Muscle of arm (tissue), 14 donors: ENCODE measurements around the gene OPRL1. TPM values are rescaled to one million over a fixed set of nuclear protein-coding genes. Genes with fewer than 3 reads are reported as not detected.

Experiments used
- DNase-seq: peaks from one replicate; pipeline ENCODE4 v3.0.0-alpha.2; 2013
- long read RNA-seq, 11 donors: transcript quantifications; one replicate each; lab custom pipeline, GENCODE V29; 2026
- polyA plus RNA-seq, 12 donors: library from polyadenylated mRNA; unstranded; fragments of 120-200 nt; gene quantifications; one replicate each; pipeline ENCODE4 v1.2.1, GENCODE V29; 2013; ENCODE audit not compliant: insufficient read length in 12 of 12

The OPRL1 gene
- polyA plus RNA-seq, result 1 to 10 TPM in 5 of 12 donors, under 1 TPM in 5, not detected in 2; 0.82 to 1.5 (median 1.0) TPM
- long read RNA-seq, donor 1, result 0 reads
- long read RNA-seq, donor 2, result 0 reads
- long read RNA-seq, donor 3, result 0 reads
- long read RNA-seq, donor 4, result 0 reads
- long read RNA-seq, donor 5, result 0 reads
- long read RNA-seq, donor 6, result 0 reads
- long read RNA-seq, donor 7, partial matches to known transcripts, result 0 of 1 reads
- long read RNA-seq, donor 7, other reads (novel, unspliced or antisense), result 0 of 1 reads
- long read RNA-seq, donor 8, partial matches to known transcripts, result 0 of 1 reads
- long read RNA-seq, donor 8, other reads (novel, unspliced or antisense), result 0 of 1 reads
- long read RNA-seq, donor 9, partial matches to known transcripts, result 0 of 2 reads
- long read RNA-seq, donor 9, other reads (novel, unspliced or antisense), result 0 of 2 reads
- long read RNA-seq, donor 10, result 0 reads
- long read RNA-seq, donor 11, result 0 reads

DNA sequence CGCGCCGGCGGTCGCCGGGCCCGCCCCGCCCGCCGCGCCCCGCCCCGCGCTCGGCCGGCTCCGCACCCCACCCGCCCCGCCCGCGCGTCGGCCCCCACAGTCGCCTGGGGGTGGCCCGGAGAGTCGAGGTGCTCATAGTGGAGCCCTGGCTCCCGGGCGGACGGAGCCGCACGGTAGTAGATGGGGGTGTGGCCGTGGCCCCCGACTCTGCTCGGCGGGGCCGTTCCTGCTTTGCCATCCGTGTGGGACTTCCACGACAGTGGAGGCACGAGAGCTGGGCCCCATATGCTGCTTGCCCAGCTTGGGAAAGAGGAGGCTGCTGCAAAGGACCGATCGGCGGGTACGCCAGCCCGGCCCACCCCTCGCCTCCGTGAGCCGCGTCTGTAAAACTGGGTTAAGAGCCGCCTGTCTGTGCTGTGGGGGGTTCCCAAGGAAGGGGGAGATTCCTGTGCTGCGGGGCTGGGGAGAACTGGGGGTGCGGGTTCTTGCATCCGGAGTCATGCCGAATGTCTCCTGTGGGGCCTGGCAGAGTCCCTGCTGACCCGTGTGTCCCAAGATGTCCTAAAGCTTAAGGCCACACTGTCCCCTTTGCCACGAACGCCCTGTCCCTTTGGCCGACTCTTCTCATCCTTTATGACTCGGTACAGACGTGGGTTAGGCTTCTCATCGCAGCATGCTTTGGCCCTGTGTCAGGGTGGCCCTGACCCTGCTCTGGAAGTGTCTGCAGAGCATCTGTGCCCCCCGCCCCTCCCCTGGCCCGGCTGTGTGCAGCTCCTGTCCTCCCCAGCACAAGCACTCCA, at the start of gene OPRL1:
Gene OPRL1 (plus strand): TSS at position 70 of the 800 bp plus-strand sequence. CDS start 12,639 bp downstream, outside the sequence.
- no peak for DNase-seq

DNA sequence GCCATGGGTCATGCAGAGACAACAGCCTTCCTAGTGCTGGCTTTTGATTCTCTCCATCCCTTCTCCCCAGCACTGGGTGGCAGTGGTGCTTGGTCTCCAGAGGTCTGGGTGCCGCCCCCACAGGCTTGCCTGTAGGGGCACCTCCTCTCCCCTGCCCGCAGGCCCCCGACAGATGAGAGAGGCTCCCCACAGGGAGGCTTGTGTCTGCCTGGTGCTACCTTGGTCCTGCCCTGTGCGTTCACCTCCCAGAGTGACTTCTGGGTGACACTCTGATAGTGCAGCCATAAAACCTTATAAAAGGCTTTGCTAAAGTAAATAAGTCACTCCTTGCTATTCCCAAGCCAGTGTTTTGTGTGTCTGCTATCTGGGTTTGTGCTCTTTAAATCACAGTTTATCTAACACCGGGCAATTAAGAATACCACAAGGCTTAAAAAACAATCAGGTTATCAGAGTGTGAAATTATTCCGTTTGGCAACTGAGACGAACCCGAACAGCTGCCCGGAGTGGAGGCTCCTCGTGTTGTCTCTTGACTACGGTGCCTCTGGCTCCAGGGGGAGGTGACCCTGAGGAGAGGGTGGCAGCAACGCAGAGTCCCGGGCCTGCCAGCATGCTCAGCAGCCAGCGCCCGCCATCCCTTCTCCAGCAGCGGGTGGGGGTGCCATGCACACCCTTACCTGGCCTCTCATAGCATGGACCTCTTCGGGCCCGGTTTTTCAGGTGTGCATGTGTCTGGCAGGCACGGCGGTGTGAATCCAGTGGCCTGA, 49.3 kb upstream of the OPRL1 start:
- no peak for DNase-seq

DNA sequence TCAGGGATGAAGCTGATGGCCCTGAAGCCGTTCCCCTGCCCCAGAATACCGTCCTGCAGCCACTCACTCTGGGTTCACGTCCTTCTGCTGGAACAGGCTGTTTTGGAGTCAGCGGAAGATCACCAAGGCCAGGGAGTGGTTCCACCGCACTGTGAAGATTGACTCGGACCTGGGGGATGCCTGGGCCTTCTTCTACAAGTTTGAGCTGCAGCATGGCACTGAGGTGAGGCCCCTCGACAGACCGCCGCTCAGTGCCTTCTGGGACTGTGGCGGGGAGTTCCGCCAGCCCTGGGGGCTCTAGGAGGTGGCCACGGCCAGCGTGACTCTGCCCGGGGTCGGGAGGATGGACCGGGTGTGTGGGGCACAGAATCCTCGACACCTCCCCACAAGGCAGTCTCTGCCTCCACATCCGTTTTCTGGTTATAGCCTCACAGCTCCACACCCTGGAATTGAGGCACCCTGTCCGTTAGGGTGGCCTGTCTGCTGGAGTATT, 48.0 kb upstream of the OPRL1 start:
- DNase-seq, result no peak

DNA sequence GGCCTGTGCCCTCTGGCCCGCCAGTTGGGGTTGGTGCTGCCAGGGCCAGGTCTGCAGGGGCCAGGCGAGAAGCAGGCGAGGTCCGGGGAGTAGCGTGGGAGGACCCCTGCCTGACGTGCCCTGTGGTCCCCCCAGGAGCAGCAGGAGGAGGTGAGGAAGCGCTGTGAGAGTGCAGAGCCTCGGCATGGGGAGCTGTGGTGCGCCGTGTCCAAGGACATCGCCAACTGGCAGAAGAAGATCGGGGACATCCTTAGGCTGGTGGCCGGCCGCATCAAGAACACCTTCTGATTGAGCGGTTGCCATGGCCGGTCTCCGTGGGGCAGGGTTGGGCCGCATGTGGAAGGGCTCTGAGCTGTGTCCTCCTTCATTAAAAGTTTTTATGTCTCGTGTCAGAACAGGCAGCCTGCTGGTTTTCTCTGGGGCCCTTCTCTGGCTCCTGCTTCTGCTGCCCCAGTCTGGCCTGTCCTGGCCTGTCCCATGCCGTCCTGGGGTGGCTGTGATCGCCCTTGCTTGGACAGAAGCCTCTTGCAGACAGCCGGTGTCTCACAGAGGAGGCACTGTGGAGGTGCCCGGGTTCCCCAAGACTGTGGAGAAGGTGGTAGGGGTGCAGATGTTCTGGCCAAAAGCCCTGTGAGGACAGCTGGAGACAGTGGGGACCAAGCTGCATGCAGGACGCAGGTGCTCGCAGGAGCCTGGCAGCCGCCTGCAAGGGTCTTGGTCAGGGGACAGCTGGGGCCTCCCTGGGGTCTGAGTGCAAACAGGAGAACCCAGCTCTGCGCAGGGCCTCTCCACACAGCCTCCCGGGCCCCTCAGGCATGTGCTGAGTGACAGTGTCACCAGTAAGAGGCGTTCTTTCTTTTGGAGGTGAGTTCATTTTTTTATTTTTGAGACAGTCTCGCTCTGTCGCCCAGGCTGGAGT, 46.9 kb upstream of the OPRL1 start:
- DNase-seq, result no peak

DNA sequence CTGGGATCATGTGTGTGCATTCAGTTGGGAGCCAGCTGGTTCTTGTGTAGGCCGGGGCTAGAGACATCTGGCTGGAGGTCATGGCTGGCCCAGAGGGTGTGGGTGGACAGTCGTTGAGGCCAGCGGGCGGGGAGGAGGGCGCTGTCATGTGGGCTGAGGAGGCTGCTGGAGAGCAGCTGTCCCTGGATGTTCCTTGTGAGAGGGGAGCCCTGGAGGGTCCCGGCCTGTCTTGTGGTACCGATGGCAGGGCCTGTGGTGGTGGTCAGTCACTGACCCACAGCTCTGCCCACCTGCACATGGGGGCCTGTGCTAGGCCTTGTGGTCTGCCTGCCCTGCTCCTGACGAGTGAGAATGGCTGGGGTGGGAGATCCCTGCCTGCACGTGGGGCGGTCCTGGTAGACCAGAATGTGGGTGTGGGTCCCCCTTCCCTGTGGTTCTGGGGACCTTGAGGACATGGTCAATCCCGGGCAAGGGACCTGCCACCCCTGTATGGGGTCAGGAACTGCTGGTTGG, 45.8 kb upstream of the OPRL1 start:
- DNase-seq, result no peak

DNA sequence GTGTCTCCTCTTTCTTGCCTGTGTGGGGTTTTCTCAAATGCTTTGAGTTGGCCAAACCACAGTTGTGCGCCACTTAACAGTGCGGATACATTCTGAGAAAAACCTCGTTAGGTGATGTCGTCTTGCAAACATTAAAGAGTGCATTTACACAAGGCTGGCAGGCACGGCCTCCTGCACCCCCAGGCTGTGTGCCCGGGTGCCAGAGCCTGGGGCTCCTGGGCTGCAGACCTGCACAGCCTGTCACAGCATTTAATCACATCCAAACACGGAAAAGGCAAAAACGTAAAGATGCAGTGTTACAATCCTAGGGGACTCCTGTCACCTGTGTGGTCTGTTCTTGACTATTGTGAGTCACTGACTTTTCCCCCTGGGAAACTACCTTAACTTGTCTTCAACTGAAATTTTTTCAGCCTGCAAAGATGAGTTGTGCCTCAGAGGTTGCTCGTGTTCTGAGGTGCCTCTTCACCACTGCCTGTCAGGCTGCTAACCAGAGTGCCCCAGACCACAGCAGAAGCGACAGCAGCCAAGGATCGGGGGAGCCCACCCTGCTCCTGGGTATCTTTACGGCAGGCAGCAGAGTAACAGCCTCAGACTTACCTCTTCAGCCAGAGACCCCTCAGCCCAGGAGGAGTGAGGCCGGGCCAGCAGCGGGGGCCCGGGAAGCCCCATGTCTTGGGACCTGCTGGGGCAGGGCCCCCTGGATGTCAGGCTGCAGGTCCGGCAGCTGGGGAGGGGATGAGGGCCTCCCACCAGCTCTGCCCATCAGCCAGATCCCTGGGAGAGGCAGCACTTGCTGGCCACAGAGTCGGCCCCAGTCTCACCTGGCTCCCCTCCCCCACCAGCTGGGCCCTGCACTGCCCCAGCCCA, 44.6 kb upstream of the OPRL1 start:
- DNase-seq, result no peak

DNA sequence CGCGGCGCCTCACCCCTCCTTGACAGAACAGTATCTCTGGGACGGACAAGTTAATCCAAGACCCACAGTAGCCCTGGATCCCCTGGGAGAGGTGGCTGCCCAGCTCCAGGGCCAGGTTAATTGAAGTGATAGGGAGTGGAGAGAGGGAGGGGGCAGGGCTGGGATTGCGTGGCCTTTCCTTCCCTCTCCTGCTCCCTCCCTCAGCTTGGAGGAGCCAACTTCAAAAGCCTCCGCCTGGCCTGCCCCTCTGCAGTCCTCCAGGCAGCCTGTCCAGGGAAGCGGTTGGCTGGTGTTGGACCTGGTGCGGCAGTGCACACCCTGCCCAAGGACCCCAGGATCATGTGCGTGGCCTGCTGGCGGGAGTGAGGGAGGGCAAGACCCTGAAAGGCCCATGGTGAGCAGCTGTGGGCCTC, 43.9 kb upstream of the OPRL1 start, which contains the start of gene C20orf204:
Gene C20orf204 (plus strand): TSS at position 250 of the 413 bp plus-strand sequence. CDS start 142 bp downstream, at position 392.
- DNase-seq, result no peak

DNA sequence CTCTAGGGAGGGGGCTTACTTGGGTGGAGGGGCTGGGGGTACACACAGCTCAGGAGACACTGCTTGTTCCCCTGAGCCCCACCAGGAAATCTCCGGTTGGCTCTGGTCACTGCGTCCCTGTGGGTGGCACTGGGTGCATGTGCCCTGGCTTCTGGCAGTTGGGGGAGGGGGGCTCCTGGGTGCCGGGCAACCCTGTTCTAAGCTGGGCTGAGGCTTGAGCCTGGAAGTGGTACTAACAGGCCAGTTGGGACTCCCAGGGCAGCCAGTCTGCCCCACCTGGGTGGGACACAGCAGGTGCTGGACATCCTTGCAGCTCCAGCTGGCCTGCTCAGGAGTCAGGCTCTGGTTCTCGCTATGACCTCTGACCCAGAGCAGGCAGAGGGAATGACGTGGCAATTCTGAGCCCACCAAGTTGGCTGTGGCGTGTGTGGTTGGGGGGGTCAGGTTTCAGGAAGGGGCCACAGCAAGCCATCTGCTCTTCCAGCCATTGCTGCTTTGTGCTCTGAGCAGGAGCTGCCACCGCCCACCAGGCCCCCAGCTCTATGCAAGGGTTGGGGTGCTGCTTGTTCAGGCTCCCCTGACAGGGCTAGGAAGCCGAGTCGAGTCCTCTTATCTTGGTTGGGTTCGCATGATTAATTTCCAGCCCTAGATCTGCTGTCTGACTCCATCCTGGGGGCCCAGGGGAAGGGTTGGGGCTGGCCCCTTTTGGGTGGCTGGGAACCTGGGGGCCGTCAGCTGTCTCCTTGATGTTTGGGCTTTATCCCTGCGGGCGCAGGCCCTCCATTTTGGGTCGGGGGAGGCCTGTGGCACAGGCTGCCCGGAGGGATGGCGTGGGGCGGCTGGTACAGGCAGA, 43.3 kb upstream of the OPRL1 start:
- DNase-seq, result no peak

DNA sequence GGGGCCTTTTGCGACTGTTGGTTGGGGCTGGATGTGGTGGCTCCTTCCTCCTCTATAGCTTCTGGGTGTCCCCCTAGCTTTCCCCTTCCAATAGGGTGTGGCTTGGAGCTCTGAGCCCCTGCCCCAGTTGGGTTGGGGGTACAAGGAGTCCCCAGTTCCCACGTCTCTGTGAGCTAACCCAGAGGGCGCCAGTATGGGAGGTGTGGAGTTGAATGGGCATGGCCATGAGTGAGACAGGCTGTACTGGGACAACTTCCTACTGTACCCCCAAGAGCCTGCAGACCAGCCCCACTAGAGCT, 42.7 kb upstream of the OPRL1 start:
- no peak for DNase-seq

DNA sequence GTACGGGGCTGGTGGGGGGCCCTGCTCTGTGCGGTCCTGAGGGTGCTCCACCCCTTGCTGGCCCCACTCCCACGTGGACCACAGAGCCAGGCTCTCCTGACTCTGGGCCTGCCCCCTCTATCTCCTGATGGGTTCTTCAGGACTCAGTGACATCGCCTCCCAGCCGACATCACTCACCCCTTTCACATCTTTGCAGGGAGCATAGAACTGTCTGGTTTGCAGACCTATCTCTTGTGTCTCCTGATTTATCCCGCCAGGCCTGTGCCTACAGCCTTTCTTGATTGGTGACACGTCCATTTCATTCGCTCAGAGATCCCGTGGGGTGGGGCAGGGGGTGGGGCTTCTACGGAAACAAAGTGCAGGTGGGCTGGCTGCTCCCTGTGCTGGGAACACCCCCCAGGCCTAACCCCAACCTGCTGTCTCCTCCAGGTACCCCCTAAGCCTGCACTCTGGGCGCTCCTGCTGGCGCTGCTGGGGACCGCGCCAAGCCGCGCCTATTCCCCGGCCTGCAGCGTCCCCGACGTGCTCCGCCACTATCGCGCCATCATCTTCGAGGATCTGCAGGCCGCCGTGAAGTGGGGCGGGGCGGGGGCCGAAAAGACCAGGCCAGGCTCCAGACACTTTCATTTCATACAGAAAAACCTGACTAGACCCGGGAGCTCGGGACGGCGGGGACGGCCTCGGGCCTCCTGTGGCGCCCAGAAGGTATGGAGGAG, 42.2 kb upstream of the OPRL1 start:
- DNase-seq, result no peak

DNA sequence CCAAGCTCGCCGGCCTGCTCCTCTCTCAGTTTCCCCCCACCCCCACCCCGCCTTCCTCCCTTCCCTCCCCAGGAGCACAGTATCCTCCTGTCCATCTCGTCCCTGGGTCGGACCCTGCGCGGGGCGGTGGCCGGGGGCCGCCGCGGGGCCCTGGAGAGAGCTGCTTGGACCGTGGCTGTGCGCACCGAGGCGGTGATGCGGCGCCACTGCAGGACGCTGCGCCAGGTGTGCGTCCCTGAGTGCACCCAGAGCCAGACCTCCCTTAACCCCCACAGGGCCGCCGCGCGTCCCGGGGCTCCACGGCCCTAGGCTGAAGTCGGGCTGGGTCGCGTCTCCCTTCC, 41.7 kb upstream of the OPRL1 start:
- no peak for DNase-seq

DNA sequence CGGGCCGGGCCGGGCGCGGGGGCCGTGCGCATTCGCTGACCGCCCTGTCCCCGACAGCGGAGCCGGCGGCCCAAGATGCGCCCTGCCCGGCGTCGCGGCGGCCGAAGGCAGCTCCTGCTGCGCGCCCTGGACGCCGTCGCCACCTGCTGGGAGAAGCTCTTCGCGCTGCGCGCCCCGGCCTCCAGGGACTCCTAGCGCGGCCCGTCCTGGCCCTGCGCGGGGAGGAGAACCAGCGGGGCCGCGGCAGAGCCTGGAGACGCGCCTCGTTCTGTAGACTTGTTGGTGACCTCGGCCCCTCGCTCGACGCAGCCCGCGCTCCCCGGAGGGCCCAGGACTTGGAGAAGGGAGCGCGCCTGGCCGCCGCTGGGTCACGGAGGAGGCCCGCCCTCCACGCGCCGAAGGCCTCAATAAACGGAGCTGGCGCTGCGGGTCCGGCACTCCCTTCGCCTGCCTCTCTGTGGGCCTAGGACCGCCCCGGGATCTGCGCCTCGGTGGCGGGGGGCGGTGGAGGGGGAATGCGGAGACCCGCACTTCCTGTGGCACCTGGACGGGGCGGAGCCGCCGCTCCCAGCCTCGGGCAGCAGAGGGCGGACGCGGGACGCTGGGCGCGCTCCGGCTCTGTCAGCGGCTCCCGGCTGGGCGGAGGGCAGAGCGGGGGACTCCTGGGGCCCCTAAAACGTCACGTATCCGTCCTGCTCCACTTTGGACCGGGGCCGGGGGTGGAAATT, 41.2 kb upstream of the OPRL1 start:
- peak; percentile 53 for DNase-seq

DNA sequence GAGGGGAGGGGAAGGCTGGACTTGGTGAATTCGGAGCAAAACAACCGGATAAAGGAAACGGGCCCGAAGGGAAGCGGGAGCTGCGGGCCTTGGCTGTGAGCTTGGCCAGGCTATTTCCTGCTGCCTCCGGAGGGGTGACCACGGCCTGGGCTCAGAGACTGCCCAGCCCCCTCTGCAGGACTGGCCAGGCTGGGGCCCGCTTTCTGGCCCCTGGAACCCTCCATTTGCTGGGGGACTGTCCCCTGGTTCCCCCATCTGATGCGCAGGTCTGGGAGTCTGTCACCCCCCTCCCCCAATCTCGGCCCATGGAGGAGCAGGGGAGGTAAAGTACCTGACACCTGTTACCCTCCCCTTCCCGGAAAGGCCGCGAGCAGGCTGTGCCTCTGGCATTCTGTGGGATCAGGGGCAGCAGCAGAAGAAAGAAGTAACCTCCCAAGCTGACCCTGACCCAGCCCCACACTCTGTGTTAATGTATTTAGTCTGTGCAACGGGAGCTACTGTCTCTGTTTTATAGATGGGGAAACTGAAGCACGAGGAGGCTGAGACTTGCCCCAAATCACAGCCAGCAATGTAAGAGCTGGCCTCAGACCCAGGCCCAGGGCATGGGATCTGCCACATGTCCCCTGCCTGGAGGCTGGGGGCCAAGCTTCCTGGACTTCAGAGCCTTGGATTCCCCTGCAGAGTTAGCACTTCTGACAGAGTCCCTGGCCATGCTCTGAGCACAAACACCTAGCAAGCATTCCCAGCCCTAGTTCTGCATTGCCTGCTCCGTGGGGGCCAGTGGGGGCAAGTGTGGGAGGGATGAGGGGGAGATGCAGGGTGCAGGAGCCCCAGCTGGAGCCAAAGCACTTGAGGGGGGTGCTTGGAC, 40.4 kb upstream of the OPRL1 start:
- DNase-seq, result no peak

DNA sequence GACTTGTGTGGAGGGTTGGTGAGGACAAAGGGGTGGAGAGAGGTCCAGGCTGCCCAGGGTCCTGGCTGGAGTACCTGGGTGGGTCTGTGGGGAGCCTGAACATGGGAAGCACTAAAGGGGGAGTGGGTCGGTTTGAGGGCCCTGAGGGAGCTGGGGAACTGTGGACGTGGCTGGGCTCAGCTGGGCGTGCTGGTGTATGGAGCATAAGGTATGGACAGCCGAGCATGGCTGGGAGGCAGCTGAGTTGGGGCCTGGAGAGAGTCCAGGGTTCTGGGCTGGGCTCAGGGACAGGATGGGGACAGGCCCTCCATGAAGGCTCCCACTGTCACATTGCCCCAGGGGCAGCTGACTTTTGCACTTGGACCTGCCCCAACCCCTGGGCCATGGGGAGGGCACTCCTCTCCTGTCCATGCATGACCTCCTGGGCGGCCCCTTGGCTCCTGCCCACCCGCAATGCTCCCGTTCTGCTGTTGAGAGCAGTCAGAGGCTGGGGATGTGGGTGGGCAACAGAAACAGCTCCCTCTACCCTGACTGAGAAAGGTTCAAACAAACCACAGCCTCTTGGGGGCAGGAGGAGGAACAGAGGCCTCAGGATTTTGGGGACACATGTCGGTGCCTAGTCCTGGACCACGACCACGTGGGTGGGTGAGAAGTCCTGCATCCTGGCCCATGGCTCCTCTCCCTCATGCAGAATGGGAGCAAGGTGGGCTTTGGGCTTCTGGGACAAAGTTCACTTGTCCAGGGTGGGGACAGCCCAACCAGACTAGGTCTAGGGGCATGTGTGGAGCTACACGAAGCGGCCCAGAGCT, 39.4 kb upstream of the OPRL1 start:
- no peak for DNase-seq

DNA sequence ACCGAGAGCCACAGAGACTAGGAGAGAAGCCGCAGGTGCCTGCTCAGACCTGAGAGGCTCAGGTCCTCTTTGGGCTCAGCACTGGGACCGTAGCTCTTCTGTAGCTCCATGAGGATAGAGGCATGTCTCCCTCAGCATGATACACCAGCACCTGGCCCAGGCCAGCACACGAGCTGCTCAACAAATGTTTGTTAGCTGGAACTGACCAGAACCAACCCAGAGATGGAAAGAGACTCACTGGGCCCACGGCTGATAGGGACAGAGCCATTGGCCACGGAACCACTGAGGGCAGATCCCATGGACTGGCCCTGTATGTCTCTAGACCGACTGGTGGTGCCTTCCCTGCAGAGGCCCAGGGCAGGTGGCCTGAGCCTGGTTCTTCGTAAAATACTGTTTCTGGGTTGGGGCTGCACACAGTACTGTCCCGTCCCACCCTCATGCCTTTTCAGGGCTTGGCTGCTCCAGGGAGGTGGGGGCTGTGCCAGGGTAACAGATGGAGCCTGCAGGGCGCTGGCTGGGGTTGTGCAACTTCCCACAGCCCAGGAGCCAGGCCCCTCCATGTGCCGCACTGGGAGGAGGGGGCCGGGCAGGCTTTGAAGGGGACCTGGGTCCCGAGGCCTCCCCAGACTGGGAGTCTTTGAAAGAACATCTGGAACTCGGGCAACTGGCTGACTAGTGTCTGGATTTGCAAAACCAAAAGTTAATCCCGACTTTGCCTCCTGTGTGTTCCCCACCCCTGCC, 38.7 kb upstream of the OPRL1 start:
- DNase-seq, result no peak
